OCI-LY7 (cell line): ENCODE measurements around the gene SLC4A5.

Experiments used
- EZH2phosphoT487 ChIP-seq: fragments of 200-600 bp; sonication (generic); IDR thresholded peaks from 2 replicates; pipeline ENCODE4 v1.6.1; 2018; ENCODE audit warnings: low read depth, borderline replicate concordance, mild to moderate bottlenecking, mixed run types, antibody characterized with exemption, low read length, moderate library complexity, mixed read lengths
- TF ChIP-seq, protein P1 (sequence below): fragments of 200-600 bp; sonication (generic); conservative IDR thresholded peaks from 2 replicates; pipeline ENCODE4 v1.5.1; 2014; ENCODE audit warnings: mild to moderate bottlenecking, antibody characterized with exemption, low read length, moderate library complexity, mixed read lengths

DNA sequence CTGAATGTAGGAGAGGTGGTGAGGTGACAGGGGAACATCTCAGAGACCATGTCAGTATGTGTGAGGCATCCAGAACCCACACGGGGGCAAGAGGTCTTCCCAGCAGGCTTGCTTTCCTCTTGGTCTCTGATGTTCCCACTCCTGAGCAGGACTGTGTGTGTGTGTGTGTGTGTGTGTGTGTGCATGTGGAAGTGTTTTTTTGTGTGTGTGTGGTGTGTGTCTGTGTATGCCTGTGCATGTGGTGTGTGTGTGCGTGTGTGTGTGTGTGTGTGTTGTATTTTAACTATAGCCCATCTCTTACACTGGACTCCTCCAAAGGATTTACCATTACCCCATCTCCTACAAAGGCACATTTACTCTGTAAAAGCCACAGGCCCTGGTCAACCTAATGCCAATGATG lies 40.4 kb downstream of the SLC4A5 start:
- TF ChIP-seq, protein P1, sequence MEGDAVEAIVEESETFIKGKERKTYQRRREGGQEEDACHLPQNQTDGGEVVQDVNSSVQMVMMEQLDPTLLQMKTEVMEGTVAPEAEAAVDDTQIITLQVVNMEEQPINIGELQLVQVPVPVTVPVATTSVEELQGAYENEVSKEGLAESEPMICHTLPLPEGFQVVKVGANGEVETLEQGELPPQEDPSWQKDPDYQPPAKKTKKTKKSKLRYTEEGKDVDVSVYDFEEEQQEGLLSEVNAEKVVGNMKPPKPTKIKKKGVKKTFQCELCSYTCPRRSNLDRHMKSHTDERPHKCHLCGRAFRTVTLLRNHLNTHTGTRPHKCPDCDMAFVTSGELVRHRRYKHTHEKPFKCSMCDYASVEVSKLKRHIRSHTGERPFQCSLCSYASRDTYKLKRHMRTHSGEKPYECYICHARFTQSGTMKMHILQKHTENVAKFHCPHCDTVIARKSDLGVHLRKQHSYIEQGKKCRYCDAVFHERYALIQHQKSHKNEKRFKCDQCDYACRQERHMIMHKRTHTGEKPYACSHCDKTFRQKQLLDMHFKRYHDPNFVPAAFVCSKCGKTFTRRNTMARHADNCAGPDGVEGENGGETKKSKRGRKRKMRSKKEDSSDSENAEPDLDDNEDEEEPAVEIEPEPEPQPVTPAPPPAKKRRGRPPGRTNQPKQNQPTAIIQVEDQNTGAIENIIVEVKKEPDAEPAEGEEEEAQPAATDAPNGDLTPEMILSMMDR, result no peak
- TF ChIP-seq EZH2phosphoT487, result no peak
